ENCODE measurements around the gene AFG3L2. TPM values are rescaled to one million over a fixed set of nuclear protein-coding genes. Genes with fewer than 3 reads are reported as not detected.

Gene AFG3L2
- total and polyA plus RNA-seq, 9 of the 15 experiments (the other 6 are each of a cell fraction or from before 2014, with no cell fraction given), result 24.1 to 109 (median 84.0) TPM

DNA sequence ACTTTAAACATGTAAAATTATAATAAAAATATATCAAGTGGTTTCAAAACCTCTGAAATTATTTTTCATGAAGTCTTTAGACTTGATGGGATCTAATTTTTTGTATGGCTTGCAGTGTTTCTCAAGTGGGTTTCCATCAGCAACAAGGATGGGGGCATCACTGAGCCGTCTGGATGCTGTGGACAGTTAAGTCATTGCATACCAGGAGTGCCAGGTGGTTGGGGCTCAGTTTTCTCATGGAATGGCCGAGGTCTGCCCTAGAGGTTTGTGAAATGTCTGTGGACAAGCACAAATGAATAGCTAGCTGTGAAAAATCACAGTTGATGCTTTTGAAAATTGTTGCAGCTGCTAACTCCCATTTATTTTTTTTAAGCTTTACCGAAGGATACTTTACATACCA lies 32.4 kb upstream of the AFG3L2 start (continued):
- TF ChIP-seq HMGN3 (IDR thresholded peaks at IDR 0.05; ENCODE audit: borderline replicate concordance, extremely low read depth, insufficient read length, low read depth, low read length) (no peak), KDM4B (IDR thresholded peaks at IDR 0.05; ENCODE audit: borderline replicate concordance in 2 of 2, low read depth in 1 of 2) (no peak), PYGO2 (tag; IDR thresholded peaks at IDR 0.05) (no peak)

DNA sequence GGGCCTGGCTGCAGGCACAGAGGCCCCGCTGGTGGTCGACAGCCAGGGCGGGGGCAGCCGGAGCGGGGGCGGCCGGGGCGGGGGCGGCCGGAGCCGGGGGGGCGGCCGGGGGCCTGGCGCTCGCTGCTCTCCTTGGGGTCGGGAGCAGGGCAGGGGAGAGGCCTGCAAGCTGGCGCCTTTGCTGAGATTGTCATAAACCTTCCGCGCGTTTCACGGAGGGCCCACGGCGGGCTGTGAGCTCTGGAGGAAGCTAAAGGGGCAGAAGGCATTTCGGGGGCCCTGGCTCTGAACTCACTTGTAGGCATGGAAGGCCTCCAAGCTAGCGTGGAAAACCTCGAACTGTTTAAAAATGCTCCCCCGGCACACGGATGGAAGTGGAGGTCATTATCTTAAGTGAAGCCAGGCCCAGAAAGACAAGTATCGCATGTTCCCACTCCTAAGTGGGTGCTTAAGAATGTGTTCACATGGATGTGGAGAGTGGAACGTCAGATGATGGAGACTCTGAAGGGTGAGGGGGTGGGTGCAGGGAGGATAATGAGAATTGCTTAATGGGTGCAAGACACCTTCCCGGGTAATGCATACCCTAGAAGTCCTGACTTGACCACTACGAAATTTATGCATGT lies 31.3 kb upstream of the AFG3L2 start:
- CTCF ChIA-PET (ENCODE audit: low intra/inter-chr PET ratio), result no interaction called here
- Histone ChIP-seq H3K4me3 (peak overlapping the region; percentile 51), H3K36me3 (ENCODE audit: control insufficient read depth, insufficient read depth, low read length) (no peaks in the 10 kb centered on the region), H3K27ac (ENCODE audit: extremely low read depth, low read depth, low read length) (peak overlapping the region; percentile 82; the same call in 2 of the 3 replicates), H4K20me1 (replicated peaks; ENCODE audit: control insufficient read depth, insufficient read depth, low read length) (no peaks in the 10 kb centered on the region), H3K4me2 (ENCODE audit: insufficient read depth, low read length) (peak overlapping the region; percentile 86), H3K9ac (ENCODE audit: insufficient read depth in 1 of 2, low read depth in 2 of 2, low read length in 2 of 2) (peak overlapping the region; percentile 71 to 91; a peak in 3 of 4 replicates), H3K4me1 (replicated peaks in 1 of 2; ENCODE audit: control insufficient read depth in 2 of 2, insufficient read depth in 2 of 2, low read length in 2 of 2) (peaks cover 33 to 44% of the 10 kb centered on the region in 2 experiments; a peak in 4 of 5 replicates), H3K9me1 (ENCODE audit: control insufficient read depth, insufficient read depth, low read length) (no peaks in the 10 kb centered on the region), H3K9me3 (replicated peaks; ENCODE audit: control insufficient read depth, insufficient read depth, low read depth, low read length) (no peaks in the 10 kb centered on the region), H3K79me2 (ENCODE audit: control insufficient read depth, insufficient read depth, low read length) (peaks cover 17% of the 10 kb centered on the region), H3K27me3 (ENCODE audit: control insufficient read depth in 2 of 2, insufficient read depth in 2 of 2, low read length in 2 of 2) (peaks cover 3 to 4% of the 10 kb centered on the region in 2 experiments; a peak in 2 of 5 replicates), H2AFZ (ENCODE audit: low read depth, low read length) (peak overlapping the region; percentile 86)
- intact Hi-C loops (cut with micrococcal nuclease) (no loop called here), in situ Hi-C loops (cut with MboI) (no loop called here)
- 4% methylated on average over 14 of the region's 32 CpGs for WGBS (ENCODE audit: insufficient coverage, low coverage, missing lambda C conversion rate)
- peak in 1 of 4 experiments; percentile 52 for DNase-seq (ENCODE audit: extremely low read depth in 1 of 4, low spot score in 3 of 4)
- peak; percentile 49 for FAIRE-seq
- no peak for ATAC-seq
- POLR2A ChIA-PET, result interaction anchor here (1.0 to 1.7 kb wide), 7 partner anchors 11 to 285 kb away, joined by 3 to 5 read pairs (median 3); no protein-coding TSS in a partner anchor
- no TSS peak for BruUV-seq (replicated peaks)
- TF ChIP-seq, protein P1, sequence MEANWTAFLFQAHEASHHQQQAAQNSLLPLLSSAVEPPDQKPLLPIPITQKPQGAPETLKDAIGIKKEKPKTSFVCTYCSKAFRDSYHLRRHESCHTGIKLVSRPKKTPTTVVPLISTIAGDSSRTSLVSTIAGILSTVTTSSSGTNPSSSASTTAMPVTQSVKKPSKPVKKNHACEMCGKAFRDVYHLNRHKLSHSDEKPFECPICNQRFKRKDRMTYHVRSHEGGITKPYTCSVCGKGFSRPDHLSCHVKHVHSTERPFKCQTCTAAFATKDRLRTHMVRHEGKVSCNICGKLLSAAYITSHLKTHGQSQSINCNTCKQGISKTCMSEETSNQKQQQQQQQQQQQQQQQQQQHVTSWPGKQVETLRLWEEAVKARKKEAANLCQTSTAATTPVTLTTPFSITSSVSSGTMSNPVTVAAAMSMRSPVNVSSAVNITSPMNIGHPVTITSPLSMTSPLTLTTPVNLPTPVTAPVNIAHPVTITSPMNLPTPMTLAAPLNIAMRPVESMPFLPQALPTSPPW (CRISPR knock-in tag; IDR thresholded peaks at IDR 0.05), result peak; percentile 79
- TF ChIP-seq EGR1 (conservative IDR thresholded peaks at IDR 0.05) (peak; percentile 34; the same call in 1 of the 2 replicates), NKRF (IDR thresholded peaks at IDR 0.05; ENCODE audit: borderline replicate concordance) (no peak), ZNF316 (IDR thresholded peaks at IDR 0.05) (no peak), SLC30A9 (CRISPR knock-in tag; IDR thresholded peaks at IDR 0.05) (no peak), POLR2B (IDR thresholded peaks at IDR 0.05; ENCODE audit: low read depth, partially characterized antibody) (no peak), GTF2A2 (tag; IDR thresholded peaks at IDR 0.05) (no peak)
